Measurements from ENCODE around the gene COQ5. TPM values are rescaled to one million over a fixed set of nuclear protein-coding genes. Genes with fewer than 3 reads are reported as not detected.
A peak's percentile ranks its signal among the peaks of the same experiment; 100 is the strongest.

Gene COQ5
- polyA plus RNA-seq, 4 donors: 62.0 to 73.6 (median 65.7) TPM

GRCh38 chr12:120485961-120486881 lies 42.7 kb downstream of the COQ5 start:
- no peak for DNase-seq (ENCODE audit: low read depth in 4 of 4, low spot score in 3 of 4)

DNA sequence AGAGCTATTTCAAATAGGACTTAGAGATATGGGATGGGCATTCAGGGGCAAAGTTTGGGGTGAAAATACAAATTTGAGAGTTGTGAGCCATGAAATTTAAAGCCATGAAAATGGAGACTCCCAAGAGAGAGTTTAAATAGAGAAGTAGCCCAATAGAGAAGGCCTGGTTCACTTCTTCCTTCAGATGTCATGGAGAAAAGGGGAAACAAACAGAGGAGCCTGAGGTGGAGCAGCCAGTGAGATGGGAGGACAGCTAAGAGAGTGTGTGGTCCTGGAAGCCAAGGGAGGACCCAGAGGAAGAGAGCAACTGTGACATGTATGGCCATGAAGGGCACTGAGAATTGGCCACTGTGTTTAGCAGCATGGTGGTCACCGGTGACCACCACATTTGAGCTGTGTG lies 45.3 kb downstream of the COQ5 start:
- no peak for DNase-seq (ENCODE audit: low read depth in 4 of 4, low spot score in 3 of 4)

DNA sequence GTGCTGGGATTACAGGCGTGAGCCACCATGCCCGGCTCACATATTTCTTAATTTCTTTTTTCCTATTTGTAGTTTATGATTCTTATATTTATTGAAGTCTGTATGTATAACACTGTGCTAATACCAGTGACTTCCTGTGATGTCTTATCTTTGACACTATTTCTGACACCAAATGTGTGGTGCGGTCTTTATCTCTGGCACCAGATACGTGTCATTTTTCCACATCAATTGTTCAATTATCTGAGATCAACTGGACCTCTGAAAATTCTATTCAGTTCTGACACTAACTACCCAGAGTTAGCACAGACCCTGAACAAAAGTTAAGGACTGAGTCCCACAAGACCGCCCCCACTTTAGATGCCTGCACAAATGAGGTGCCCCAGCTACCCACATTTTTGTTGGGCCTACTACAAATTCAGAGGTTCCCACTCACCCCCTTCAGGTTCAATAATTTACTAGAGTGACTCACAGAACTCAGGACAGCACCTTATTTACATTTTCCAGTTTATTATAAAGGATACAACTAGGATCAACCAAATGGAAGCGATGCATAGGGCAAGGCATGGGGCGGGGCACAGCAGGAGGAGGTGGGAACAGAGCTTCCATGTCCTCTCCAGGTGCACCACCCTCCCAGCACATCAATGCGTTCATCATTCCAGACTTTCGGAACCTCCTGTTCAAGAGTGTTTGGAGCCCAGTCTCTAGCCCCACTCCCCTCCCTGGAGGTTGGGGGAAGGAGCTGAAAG lies 47.8 kb downstream of the COQ5 start:
- no peak for DNase-seq (ENCODE audit: low read depth in 4 of 4, low spot score in 3 of 4)

DNA sequence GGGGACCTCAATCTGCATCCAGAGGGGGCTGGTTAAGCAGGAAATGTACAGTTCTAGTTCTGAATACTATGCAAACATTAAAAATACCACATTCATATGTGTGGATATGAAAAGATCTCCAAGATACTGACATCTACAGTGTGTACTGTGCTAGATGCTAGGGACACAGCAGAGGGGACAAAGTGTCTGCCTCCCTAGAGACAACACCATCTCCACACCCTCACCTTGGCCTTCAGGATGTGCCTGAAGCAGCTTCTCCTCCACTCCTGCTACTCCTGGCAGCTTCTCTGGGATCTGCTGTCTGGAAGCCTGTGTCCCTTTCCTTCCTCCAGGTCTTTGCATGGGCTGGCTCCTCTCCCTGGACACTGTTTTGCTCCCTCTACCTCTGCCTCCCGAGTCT lies 48.7 kb downstream of the COQ5 start:
- no peak for DNase-seq (ENCODE audit: low read depth in 4 of 4, low spot score in 3 of 4)

DNA sequence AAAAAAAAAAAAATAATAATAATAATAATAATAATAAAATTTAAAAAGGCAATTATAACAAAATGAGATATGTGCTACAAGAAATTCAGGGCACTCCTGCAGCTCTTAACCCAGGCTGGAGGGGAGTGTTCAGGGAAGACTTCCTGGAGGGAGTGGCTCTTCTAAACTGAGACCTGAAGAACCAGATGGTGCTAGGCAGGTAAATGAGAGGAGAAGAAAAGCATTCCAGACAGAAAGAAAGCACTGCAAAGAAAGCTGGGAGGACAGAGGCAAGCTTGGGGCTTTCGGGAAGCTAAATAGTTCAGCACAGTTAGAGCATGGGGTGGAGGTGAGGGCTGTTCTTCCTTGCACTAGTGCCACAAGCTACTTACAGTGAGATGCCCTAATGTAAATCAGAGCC lies 49.5 kb downstream of the COQ5 start:
- no peak for DNase-seq (ENCODE audit: low read depth in 4 of 4, low spot score in 3 of 4)

GRCh38 chr12:120475643-120476042 lies 53.3 kb downstream of the COQ5 start:
- DNase-seq (ENCODE audit: low read depth in 4 of 4, low spot score in 3 of 4): no peak

GRCh38 chr12:120474616-120474960 lies 54.4 kb downstream of the COQ5 start:
- no peak for DNase-seq (ENCODE audit: low read depth in 4 of 4, low spot score in 3 of 4)

DNA sequence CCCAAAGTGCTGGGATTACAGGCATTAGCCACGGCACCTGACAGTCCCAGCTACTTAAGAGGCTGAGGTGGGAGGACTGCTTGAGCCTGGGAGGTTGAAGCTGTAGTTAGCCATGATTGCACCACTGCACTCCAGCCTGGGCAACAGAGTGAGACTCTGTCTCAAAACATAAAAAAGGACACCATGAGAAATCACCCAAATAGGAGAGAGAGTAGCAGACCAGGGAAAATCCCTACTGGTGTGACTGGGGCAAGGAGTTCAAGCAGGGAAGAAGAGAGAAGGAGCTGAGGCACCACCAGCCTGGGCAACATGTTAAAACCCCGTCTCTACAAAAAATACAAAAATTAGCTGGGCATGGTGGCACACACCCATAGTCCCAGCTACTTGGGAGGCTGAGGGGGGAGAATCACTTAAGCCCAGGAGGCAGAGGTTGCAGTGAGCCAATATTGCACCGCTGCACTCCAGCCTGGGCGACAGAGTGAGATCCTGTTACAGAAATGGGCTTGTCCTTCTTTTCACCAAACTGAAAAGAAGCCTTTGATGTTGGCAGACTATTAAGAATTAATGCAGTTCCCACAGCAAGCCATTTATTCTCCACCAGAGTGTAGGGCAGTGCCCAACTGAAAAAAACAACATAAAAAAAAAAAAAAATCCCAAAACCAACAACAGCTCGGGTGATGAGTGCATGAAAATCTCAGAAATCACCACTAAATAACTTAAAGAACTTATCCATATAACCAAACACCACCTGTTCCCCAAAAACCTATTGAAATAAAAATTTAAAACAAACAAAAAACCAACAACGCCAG lies 54.9 kb downstream of the COQ5 start:
- no peak for DNase-seq (ENCODE audit: low read depth in 4 of 4, low spot score in 3 of 4)

DNA sequence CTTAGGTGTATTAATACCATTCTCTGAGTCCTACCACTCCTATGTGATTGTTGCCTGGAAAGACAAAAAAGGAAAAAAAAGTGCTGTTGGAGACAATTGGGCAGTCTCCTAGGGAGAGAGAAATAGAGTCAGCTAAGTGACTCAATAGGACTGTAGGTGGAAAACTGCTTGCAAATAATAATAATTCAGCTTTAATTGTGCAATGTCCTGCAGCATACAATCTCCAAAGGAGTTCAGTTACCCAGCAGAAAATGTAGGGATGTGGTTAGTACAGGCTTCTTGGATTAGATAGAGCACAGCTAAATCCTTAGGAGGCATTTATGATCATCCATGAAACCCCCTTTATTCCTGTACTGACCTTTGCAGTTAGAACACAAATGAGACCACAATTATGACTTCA lies 56.4 kb downstream of the COQ5 start:
- DNase-seq (ENCODE audit: low read depth in 4 of 4, low spot score in 3 of 4): no peak

- no peak for DNase-seq (ENCODE audit: low read depth in 4 of 4, low spot score in 3 of 4)
These were observed 58.7 kb downstream of the COQ5 start for GRCh38 chr12:120470150-120470784.

DNA sequence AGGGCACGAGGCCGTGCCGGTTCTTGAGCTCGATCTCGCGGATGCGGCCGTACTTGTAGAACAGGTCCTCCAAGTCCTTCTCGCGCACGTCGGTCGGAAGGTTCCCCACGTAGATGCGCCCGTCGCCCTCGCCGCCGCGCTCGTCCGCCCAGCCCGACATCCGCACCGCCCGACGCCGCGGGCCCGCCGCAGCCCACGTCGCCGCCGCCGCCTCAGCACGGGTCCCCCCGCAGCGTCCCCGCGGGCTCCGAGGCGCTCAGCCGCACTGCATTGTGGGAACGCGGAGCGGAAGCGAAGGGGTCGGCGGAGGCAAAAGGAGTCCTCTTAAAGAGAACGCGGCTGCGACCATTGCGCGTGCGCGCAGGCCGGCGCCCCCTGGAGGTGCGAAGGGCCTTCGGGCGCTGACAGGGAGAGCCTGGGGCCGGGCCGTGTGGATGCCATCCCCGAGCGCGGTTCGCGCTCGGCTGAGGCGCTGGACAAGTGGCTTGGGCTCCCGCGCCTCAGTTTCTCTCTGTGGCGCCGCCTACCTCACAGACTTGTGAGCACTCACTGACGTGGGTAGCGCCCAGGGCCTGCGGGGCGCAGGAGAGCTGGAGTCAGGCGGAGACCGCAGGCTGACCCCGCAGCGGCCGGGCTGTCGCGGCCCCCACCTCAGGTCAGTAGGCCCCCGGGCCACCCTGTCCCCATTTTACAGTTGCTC lies 59.4 kb downstream of the COQ5 start, which contains the start of gene SRSF9:
SRSF9 (minus strand) TSS at position 299 of the 700 bp plus-strand sequence; CDS start at position 160, 139 bp downstream.
- DNase-seq (ENCODE audit: low read depth in 4 of 4, low spot score in 3 of 4): peak; percentile 93 to 98 (median 94)

GRCh38 chr12:120468821-120469449 lies 60.0 kb downstream of the COQ5 start:
- DNase-seq (ENCODE audit: low read depth in 4 of 4, low spot score in 3 of 4): peak in 1 of 4 donors; percentile 27

DNA sequence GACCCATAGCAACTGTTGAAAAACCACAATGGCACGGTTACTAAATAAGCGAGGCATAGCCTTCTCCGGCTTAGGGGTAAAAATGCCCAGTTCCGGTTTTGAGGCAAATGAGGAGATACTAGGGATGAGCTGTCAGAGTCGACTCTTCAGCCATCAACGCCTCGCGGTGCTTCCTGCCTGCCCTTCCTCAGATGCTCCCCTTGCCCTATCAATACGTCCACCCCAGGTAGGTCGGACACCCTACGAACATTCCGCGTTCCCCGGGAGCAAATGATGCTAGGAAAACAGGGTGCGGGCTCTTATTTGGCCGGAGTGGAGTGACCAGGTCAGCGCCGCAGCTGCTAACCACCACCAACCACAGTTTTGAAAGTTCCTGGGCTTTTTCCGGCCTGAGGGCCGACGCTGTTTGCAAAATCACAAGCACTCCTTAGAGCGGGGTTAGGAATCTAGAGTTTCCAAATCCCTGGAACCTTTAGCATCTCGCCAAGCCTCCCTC lies 60.6 kb downstream of the COQ5 start:
- DNase-seq (ENCODE audit: low read depth in 4 of 4, low spot score in 3 of 4): peak in 1 of 4 donors; percentile 28

GRCh38 chr12:120467439-120467838 lies 61.5 kb downstream of the COQ5 start:
- no peak for DNase-seq (ENCODE audit: low read depth in 4 of 4, low spot score in 3 of 4)

GRCh38 chr12:120466560-120467315 lies 62.2 kb downstream of the COQ5 start:
- DNase-seq (ENCODE audit: low read depth in 4 of 4, low spot score in 3 of 4): no peak

- no peak for DNase-seq (ENCODE audit: low read depth in 4 of 4, low spot score in 3 of 4)
These were observed 63.2 kb downstream of the COQ5 start for GRCh38 chr12:120465756-120466155.

- no peak for DNase-seq (ENCODE audit: low read depth in 4 of 4, low spot score in 3 of 4)
These were observed 65.2 kb downstream of the COQ5 start for GRCh38 chr12:120463712-120464111.

DNA sequence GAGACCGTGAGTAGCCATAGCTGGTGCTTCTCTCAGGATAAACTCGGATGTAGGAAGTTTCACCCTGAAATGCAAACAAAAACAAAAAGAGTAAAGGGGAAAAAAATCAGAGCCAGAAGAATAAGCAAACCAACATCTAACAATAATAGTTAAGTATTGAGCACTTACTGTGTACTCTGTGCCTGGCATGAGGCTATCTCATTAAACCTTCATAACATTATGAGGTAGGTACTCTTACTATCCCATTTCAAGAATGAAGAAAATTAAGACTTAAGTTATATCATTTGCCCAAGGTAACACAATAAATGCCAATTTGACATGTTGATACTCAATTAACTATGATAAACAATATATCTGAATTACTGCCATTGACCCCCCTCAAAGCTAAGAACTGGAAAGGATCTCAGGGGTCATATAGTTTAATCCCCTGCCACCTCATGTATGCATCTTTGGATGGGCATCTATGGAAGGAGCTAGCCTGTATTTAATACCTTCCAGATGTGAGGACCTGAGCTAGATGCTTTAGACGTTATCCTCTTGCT lies 66.8 kb downstream of the COQ5 start:
- no peak for DNase-seq (ENCODE audit: low read depth in 4 of 4, low spot score in 3 of 4)
